ENCODE measurements around the gene GPRASP1.
A peak's percentile ranks its signal among the peaks of the same experiment; 100 is the strongest.

The GPRASP1 gene

GRCh38 chrX:102651242-102652011 lies at the start of gene GPRASP1:
TSS of gene GPRASP1 (plus strand) at chrX:102651483. CDS start at chrX:102653914, 2,431 bp downstream.
- TF ChIP-seq CTCF (IDR thresholded peaks at IDR 0.05; ENCODE audit: control extremely low read depth, extremely low read depth, low read depth, missing control alignments): no peak
- CTCF ChIA-PET: no interaction called here
- DNase-seq (ENCODE audit: extremely low spot score): peak; percentile 18
- POLR2A ChIA-PET: no interaction called here

- no peak for DNase-seq (ENCODE audit: extremely low spot score)
- ChIA-PET CTCF (no interaction called here), POLR2A (no interaction called here)
- TF ChIP-seq CTCF (IDR thresholded peaks at IDR 0.05; ENCODE audit: control extremely low read depth, extremely low read depth, low read depth, missing control alignments): no peak
Measured at GRCh38 chrX:102604327-102604726, 47.0 kb upstream of the GPRASP1 start.

- TF ChIP-seq CTCF (IDR thresholded peaks at IDR 0.05; ENCODE audit: control extremely low read depth, extremely low read depth, low read depth, missing control alignments): no peak
- POLR2A ChIA-PET: no interaction called here
- CTCF ChIA-PET: no interaction called here
- no peak for DNase-seq (ENCODE audit: extremely low spot score)
Measured at GRCh38 chrX:102606115-102606514, 45.2 kb upstream of the GPRASP1 start.

GRCh38 chrX:102610905-102611304 lies 40.4 kb upstream of the GPRASP1 start:
- CTCF ChIA-PET: interaction anchor here (1.1 kb wide), 1 partner anchor 16 kb away, joined by 3 read pairs; no protein-coding TSS in a partner anchor
- POLR2A ChIA-PET: no interaction called here
- no peak for DNase-seq (ENCODE audit: extremely low spot score)
- TF ChIP-seq CTCF (IDR thresholded peaks at IDR 0.05; ENCODE audit: control extremely low read depth, extremely low read depth, low read depth, missing control alignments): no peak

GRCh38 chrX:102624105-102624504 lies 27.2 kb upstream of the GPRASP1 start:
- no peak for TF ChIP-seq CTCF (IDR thresholded peaks at IDR 0.05; ENCODE audit: control extremely low read depth, extremely low read depth, low read depth, missing control alignments)
- ChIA-PET CTCF (no interaction called here), POLR2A (no interaction called here)
- no peak for DNase-seq (ENCODE audit: extremely low spot score)

- CTCF ChIA-PET: interaction anchor here (1.4 kb wide), 1 partner anchor 17 kb away, joined by 3 read pairs; no protein-coding TSS in a partner anchor
- POLR2A ChIA-PET: no interaction called here
- TF ChIP-seq CTCF (IDR thresholded peaks at IDR 0.05; ENCODE audit: control extremely low read depth, extremely low read depth, low read depth, missing control alignments): no peak
Measured at GRCh38 chrX:102627640-102628039, 23.6 kb upstream of the GPRASP1 start.

More at GRCh38 chrX:102627640-102628039, 23.6 kb upstream of the GPRASP1 start:
- no peak for DNase-seq (ENCODE audit: extremely low spot score)
